Kidney (tissue), 22 donors: ENCODE measurements around the gene BEST3. TPM values are rescaled to one million over a fixed set of nuclear protein-coding genes. Genes with fewer than 3 reads are reported as not detected.

Source experiments
- DNase-seq, 5 donors: peaks; one replicate each; pipeline ENCODE4 v3.0.0-alpha.2; 2013 to 2020
- FAIRE-seq: peaks from 2 replicates; lab custom pipeline; 2012; peaks lifted over from hg19 to GRCh38; lab: Jason Lieb, UNC
- H3K27ac ChIP-seq, 2 donors: one replicate each; pipeline ENCODE4 v1.7.0; 2013; ENCODE audit warnings: low read depth in 2 of 2, low read length in 2 of 2, inconsistent platforms in 1 of 2
- H3K27me3 ChIP-seq: one replicate; pipeline ENCODE4 v1.7.1; 2013; ENCODE audit warnings: low read length, inconsistent platforms; ENCODE audit not compliant: control insufficient read depth, insufficient read depth
- H3K36me3 ChIP-seq, 3 donors: one replicate each; pipeline versions ENCODE4 v1.7.0 to v1.7.1; 2013; ENCODE audit warnings: low read length in 3 of 3, control low read depth in 1 of 3, inconsistent platforms in 1 of 3; ENCODE audit not compliant: insufficient read depth in 3 of 3, control insufficient read depth in 2 of 3
- H3K4me1 ChIP-seq, 3 donors: one replicate each; pipeline versions ENCODE4 v1.7.0 to v1.7.1; 2013; ENCODE audit warnings: low read length in 3 of 3, inconsistent platforms in 1 of 3, low read depth in 1 of 3; ENCODE audit not compliant: control insufficient read depth in 2 of 3, insufficient read depth in 2 of 3
- H3K4me3 ChIP-seq, 3 donors: one replicate each; pipeline versions ENCODE4 v1.7.0 to v1.8.1; 2013; ENCODE audit warnings: low read length in 3 of 3, control low read depth in 1 of 3, inconsistent platforms in 1 of 3
- H3K9ac ChIP-seq, 3 donors: one replicate each; pipeline versions ENCODE4 v1.7.0 to v1.7.1; 2013; ENCODE audit warnings: low read length in 3 of 3, control low read depth in 1 of 3, inconsistent platforms in 1 of 3
- H3K9me3 ChIP-seq, 3 donors: one replicate each; pipeline versions ENCODE4 v1.7.0 to v1.7.1; 2013; ENCODE audit warnings: low read length in 3 of 3, control low read depth in 1 of 3, inconsistent platforms in 1 of 3; ENCODE audit not compliant: control insufficient read depth in 2 of 3, insufficient read depth in 1 of 3
- intact Hi-C: fragments of 100-400 bp; cut with DNase I; formaldehyde crosslinking; loops from one replicate; pipeline ENCODE4 v1.11.1; 2022
- long read RNA-seq, 10 donors: library from polyadenylated mRNA in 1 of 10; unstranded in 1 of 10; transcript quantifications; one replicate each; pipeline ENCODE4 v2.0.0 and lab custom pipeline, GENCODE V29; 2021 to 2026
- polyA plus RNA-seq: library from polyadenylated mRNA; stranded (reverse); fragments of 350-450 nt; fragmentation: Illumina TruSeq; extraction: RNeasy Lipid Tissue Mini Kit (QIAGEN cat#74804); gene quantifications from one replicate; pipeline ENCODE4 v1.2.3, GENCODE V29; 2014; ENCODE audit warnings: low read depth, low replicate concordance; ENCODE audit not compliant: insufficient read depth
- total RNA-seq: library from RNA; stranded (reverse); fragmentation: NEBNext Ultra II Directional; extraction: Animal tissue kit (Norgen Biotek cat#: 25700); gene quantifications from one replicate; pipeline ENCODE4 v1.2.1, GENCODE V29; 2021
- TF ChIP-seq, protein P1 (sequence below): IDR thresholded peaks from 3 replicates; pipeline ENCODE4 v1.5.1; 2012; ENCODE audit warnings: mild to moderate bottlenecking, moderate library complexity, borderline replicate concordance; ENCODE audit not compliant: insufficient read depth; ENCODE audit errors: extremely low read depth
- donor health status: control.
- donor health status: control.
- donor health status: control.
- donor health status: control.
- donor health status: control.
- donor health status: DM: yes; HTN: yes; CAD: no.
- donor health status: Normal renal cell carcinoma (clear cell type).

Gene BEST3
- total RNA-seq, result 0.57 TPM
- polyA plus RNA-seq, result 0.82 TPM
- long read RNA-seq, donor 1, result 0 reads
- long read RNA-seq, donor 2, result 0 reads
- long read RNA-seq, donor 3, result 0 reads
- long read RNA-seq, donor 4, partial matches to known transcripts, result 13 of 25 reads
- long read RNA-seq, donor 4, other reads (novel, unspliced or antisense), result 12 of 25 reads
- long read RNA-seq, donor 5, result 0 reads
- long read RNA-seq, donor 6, result 0 reads
- long read RNA-seq, donor 7, result 0 reads
- long read RNA-seq, donor 8, result 0 reads
- long read RNA-seq, donor 9, result 0 reads
- long read RNA-seq, donor 10, result 0 reads

DNA sequence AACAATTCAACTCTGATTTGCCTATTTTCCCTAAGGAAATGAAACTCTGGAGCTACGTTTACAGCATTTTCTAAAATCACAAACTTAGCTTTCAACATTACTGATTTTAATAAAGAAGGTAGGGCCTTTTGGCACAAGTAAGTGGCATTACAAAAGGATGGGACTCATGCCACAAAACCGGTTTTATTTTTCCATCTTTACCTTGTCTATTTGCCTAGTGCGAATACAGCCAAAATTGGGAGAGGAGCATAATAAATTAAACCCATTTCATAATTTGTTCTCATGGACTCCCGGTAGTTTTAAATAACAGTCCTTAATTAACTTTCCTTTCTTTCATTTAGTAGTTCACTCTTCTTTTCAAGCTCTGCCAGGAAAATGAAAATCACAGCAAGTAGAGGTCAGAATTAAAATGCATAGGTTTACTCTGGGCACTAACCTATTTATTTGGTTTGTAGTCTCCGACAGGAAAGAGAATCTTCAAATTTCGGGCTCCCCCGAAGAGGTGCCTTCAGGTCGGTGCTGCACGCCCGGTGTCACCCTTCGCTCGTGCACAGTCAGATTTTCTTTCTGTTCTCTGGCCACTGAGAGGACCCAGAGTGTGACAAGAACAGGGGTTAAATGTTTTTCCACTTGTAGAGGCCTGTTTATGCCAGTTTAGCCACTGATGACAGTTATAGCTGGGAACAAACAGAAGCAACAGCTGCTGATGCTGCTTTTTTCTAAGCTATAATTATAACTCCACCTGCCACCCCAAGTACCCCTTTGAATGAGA, at the start of gene BEST3:
BEST3 (minus strand) TSS at position 535 of the 772 bp plus-strand sequence. CDS start 1,505 bp downstream, outside the sequence.
- Histone ChIP-seq H3K4me3 (no peak within 1 kb of the TSS), H3K9me3 (no peaks in the 10 kb centered on the region), H3K27ac (no peak within 1 kb of the TSS), H3K27me3 (no peaks in the 10 kb centered on the region), H3K4me1 (no peaks in the 10 kb centered on the region), H3K9ac (no peak within 1 kb of the TSS), H3K36me3 (no peaks in the 10 kb centered on the region)
- TF ChIP-seq, protein P1, sequence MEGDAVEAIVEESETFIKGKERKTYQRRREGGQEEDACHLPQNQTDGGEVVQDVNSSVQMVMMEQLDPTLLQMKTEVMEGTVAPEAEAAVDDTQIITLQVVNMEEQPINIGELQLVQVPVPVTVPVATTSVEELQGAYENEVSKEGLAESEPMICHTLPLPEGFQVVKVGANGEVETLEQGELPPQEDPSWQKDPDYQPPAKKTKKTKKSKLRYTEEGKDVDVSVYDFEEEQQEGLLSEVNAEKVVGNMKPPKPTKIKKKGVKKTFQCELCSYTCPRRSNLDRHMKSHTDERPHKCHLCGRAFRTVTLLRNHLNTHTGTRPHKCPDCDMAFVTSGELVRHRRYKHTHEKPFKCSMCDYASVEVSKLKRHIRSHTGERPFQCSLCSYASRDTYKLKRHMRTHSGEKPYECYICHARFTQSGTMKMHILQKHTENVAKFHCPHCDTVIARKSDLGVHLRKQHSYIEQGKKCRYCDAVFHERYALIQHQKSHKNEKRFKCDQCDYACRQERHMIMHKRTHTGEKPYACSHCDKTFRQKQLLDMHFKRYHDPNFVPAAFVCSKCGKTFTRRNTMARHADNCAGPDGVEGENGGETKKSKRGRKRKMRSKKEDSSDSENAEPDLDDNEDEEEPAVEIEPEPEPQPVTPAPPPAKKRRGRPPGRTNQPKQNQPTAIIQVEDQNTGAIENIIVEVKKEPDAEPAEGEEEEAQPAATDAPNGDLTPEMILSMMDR, result no peak
- FAIRE-seq (no peak), DNase-seq (no peak)
- intact Hi-C loops, result no loop called here

GRCh38 chr12:69744109-69744508, 45.0 kb upstream of the BEST3 start:
- no peak for FAIRE-seq

DNA sequence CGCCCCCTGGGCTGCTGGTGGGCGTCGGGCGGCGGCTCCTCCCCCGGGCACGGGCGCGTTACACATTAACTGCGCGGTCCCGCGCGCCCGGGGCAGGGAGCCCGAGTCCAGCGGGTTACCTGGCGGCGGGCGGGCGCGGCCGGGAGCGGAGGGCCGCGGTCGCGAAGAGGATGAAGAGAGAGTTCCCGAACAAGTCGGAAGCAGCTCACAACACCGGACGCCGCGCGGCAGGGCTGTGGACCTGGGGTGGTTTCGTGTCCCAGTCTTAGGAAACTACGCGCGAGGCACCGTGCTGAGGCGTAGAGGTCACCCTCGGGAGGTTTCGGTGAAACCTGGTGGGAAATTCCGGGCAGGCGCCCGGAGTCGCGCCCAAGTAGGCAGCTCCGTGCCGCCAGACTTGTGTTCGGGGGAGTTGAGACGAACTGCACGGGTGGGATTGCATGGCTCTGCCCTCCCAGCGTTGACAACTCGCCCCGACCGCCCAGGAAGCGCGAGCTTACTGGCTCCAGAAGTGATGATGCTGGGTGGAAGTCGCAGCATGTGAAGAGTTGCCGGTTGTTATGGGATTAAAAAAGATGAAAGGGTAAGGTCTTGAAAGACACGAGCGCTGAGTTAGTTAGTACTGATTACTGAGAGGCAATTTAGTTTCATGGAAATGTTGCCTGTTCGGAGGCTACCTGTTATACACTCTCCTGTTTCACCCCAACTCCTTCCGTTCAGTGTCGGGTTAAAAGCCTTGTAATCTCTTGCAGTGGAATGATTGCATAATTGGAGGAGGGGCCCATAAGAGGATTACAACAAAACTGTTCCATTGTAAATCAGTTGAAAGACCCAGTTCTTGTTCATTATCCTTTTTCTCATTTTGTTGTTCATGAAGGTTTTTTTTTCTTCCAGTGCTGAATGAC, 40.4 kb upstream of the BEST3 start:
- FAIRE-seq (no peak), DNase-seq (peak; percentile 76 to 92 (median 85))
- Histone ChIP-seq H3K4me3 (peak overlapping the region; percentile 78 to 96 (median 86)), H3K9me3 (no peaks in the 10 kb centered on the region), H3K4me1 (peaks cover 0 to 4% (median 0%) of the 10 kb centered on the region in 3 donors), H3K36me3 (no peaks in the 10 kb centered on the region), H3K27ac (peak overlapping the region; percentile 76 to 97), H3K27me3 (no peaks in the 10 kb centered on the region), H3K9ac (peak overlapping the region; percentile 4 to 86 (median 74))
- TF ChIP-seq, protein P1, result no peak
- intact Hi-C loops, result no loop called here

More at GRCh38 chr12:69744109-69744508, 45.0 kb upstream of the BEST3 start:
- Histone ChIP-seq H3K27me3 (no peaks in the 10 kb centered on the region), H3K9me3 (no peaks in the 10 kb centered on the region), H3K36me3 (no peaks in the 10 kb centered on the region), H3K9ac (no peak overlapping the region), H3K27ac (no peak overlapping the region), H3K4me1 (peaks cover 0 to 4% (median 0%) of the 10 kb centered on the region in 3 donors), H3K4me3 (no peak overlapping the region)
- TF ChIP-seq, protein P1, result no peak
- no peak for DNase-seq
- intact Hi-C loops, result no loop called here
